ENCODE measurements around the gene CKM.

GRCh38 chr19:45355402-45355801 is 32.7 kb upstream of the CKM start:
- TF ChIP-seq CTCF (IDR thresholded peaks at IDR 0.05) (no peak), POLR2A (IDR thresholded peaks at IDR 0.05) (no peak)

Data from vagina (tissue), 2 donors.